ENCODE data around the gene NPEPPS.
A peak's percentile ranks its signal among the peaks of the same experiment; 100 is the strongest.

NPEPPS gene

GRCh38 chr17:47633996-47634395 is 103.1 kb downstream of the NPEPPS start:
- Mint-ChIP-seq H3K4me3 (no peak overlapping the region), H3K27me3 (no peaks in the 10 kb centered on the region), H3K27ac (no peak overlapping the region), H3K9me3 (ENCODE audit: low read depth) (no peaks in the 10 kb centered on the region), H3K4me1 (ENCODE audit: low read depth) (peaks cover 10% of the 10 kb centered on the region), H3K36me3 (peaks cover 3% of the 10 kb centered on the region)

DNA sequence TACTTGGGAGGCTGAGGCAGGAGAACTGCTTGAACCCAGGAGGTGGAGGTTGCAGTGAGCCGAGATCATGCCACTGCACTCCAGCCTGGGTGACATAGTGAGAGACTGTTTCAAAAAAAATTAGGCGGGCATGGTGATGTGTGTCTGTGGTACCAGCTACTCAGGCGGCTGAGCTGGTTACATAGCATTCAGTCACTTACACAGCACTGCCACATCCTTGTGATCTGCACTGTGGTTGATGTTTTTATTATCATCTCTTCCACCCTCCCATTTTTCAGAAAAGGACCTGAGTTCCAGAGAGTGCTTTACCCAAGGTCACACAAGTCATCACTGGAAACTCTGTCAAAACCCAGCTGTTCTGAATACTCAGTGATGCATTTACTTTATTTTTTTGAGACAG is 104.0 kb downstream of the NPEPPS start:
- Mint-ChIP-seq H3K9me3 (ENCODE audit: low read depth) (no peaks in the 10 kb centered on the region), H3K27me3 (no peaks in the 10 kb centered on the region), H3K4me1 (ENCODE audit: low read depth) (peaks cover 10% of the 10 kb centered on the region), H3K27ac (no peak overlapping the region), H3K4me3 (no peak overlapping the region), H3K36me3 (peaks cover 3% of the 10 kb centered on the region)

GRCh38 chr17:47635734-47636133 is 104.8 kb downstream of the NPEPPS start:
- H3K27me3 Mint-ChIP-seq, result no peaks in the 10 kb centered on the region
- peaks cover 10% of the 10 kb centered on the region for H3K4me1 Mint-ChIP-seq (ENCODE audit: low read depth)
- no peak overlapping the region for H3K4me3 Mint-ChIP-seq
- H3K9me3 Mint-ChIP-seq (ENCODE audit: low read depth), result no peaks in the 10 kb centered on the region
- no peak overlapping the region for H3K27ac Mint-ChIP-seq
- peaks cover 3% of the 10 kb centered on the region for H3K36me3 Mint-ChIP-seq

DNA sequence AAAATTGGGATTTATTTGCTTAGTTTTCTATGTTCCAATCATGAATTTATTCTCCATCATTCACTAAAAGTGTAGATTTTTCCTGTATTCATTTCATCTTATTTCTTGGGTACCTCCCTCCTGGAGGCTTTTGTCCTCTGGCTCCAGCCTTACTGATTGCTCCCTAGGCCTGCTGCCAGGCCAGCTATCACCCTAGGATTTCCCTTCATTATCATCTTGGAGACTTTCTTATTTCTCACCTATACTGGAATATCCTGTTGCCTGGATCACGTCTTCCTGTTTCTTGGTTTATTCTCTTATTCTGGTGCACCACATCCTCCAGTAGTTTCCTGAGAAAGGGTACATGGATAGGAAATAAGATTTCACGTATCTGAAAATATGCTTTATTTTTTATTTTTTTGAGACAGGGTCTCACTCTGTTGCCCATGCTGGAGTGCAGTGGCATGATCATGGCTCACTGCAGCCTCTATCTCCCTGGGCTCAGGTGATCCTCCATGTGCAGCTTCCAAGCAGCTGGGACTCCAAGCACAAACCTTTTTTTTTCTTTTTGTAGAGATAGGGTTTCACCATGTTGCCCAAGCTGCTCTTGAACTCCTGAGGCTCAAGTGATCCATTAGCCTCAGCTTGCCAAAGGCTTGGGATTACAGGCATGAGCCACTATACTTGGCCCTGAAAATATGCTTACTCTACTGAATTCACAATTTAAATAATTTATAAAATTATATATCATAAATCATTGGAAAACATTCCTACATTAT is 105.5 kb downstream of the NPEPPS start:
- Mint-ChIP-seq H3K27me3 (no peaks in the 10 kb centered on the region), H3K4me3 (no peak overlapping the region), H3K4me1 (ENCODE audit: low read depth) (peaks cover 10% of the 10 kb centered on the region), H3K9me3 (ENCODE audit: low read depth) (no peaks in the 10 kb centered on the region), H3K27ac (no peak overlapping the region), H3K36me3 (no peaks in the 10 kb centered on the region)

- H3K9me3 Mint-ChIP-seq (ENCODE audit: low read depth), result no peaks in the 10 kb centered on the region
- H3K36me3 Mint-ChIP-seq, result no peaks in the 10 kb centered on the region
- H3K4me1 Mint-ChIP-seq (ENCODE audit: low read depth), result peaks cover 10% of the 10 kb centered on the region
- H3K27ac Mint-ChIP-seq, result peak overlapping the region; percentile 17
- H3K27me3 Mint-ChIP-seq, result no peaks in the 10 kb centered on the region
- no peak overlapping the region for H3K4me3 Mint-ChIP-seq
Measured at GRCh38 chr17:47638903-47639302, 108.0 kb downstream of the NPEPPS start.

DNA sequence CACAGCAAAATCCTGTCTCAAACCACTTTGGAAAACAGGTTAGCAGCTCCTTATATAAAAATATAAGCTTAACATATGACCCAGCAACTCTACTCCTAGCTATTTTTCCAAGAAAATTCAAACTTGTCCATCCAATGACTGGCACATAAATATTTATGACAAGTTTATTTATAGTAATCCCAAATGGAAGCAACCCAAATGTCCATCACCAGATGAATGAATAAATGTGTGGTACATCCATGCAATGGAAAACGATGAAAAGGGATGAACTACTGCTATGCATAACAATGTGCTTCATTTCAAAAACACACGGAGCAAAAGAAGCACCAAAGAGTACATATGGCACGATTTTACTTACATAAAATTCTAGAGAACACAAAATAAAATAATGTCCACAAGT is 109.2 kb downstream of the NPEPPS start:
- Mint-ChIP-seq H3K27ac (no peak overlapping the region), H3K9me3 (ENCODE audit: low read depth) (no peaks in the 10 kb centered on the region), H3K4me3 (no peak overlapping the region), H3K27me3 (no peaks in the 10 kb centered on the region), H3K36me3 (no peaks in the 10 kb centered on the region), H3K4me1 (ENCODE audit: low read depth) (peaks cover 14% of the 10 kb centered on the region)

- no peaks in the 10 kb centered on the region for H3K27me3 Mint-ChIP-seq
- no peak overlapping the region for H3K27ac Mint-ChIP-seq
- no peak overlapping the region for H3K4me3 Mint-ChIP-seq
- H3K9me3 Mint-ChIP-seq (ENCODE audit: low read depth), result no peaks in the 10 kb centered on the region
- H3K36me3 Mint-ChIP-seq, result no peaks in the 10 kb centered on the region
- H3K4me1 Mint-ChIP-seq (ENCODE audit: low read depth), result peaks cover 11% of the 10 kb centered on the region
Measured at GRCh38 chr17:47641202-47641601, 110.3 kb downstream of the NPEPPS start.

DNA sequence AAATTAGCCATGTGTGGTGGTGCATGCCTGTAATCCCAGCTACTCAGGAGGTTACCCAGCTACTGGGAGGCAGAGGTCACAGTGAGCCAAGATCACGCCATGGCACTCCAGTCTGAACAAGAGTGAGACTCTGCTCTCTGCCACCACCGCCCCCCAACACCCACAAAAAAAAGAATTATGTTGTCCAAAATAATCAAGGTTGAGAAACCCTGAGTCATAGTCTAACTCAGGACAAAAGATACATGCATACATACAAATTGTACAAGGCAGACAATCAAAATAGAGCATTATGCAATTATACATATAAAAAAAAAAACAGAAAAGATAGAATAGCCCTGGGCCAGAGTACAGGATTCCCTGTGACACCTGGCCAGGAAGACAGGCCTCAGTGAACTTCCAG is 112.2 kb downstream of the NPEPPS start:
- Mint-ChIP-seq H3K27me3 (no peaks in the 10 kb centered on the region), H3K4me1 (ENCODE audit: low read depth) (peaks cover 15% of the 10 kb centered on the region), H3K27ac (no peak overlapping the region), H3K4me3 (no peak overlapping the region), H3K36me3 (no peaks in the 10 kb centered on the region), H3K9me3 (ENCODE audit: low read depth) (no peaks in the 10 kb centered on the region)

GRCh38 chr17:47644324-47644723 is 113.4 kb downstream of the NPEPPS start:
- H3K27ac Mint-ChIP-seq, result no peak overlapping the region
- peaks cover 22% of the 10 kb centered on the region for H3K4me1 Mint-ChIP-seq (ENCODE audit: low read depth)
- no peak overlapping the region for H3K4me3 Mint-ChIP-seq
- H3K27me3 Mint-ChIP-seq, result no peaks in the 10 kb centered on the region
- no peaks in the 10 kb centered on the region for H3K9me3 Mint-ChIP-seq (ENCODE audit: low read depth)
- H3K36me3 Mint-ChIP-seq, result no peaks in the 10 kb centered on the region

DNA sequence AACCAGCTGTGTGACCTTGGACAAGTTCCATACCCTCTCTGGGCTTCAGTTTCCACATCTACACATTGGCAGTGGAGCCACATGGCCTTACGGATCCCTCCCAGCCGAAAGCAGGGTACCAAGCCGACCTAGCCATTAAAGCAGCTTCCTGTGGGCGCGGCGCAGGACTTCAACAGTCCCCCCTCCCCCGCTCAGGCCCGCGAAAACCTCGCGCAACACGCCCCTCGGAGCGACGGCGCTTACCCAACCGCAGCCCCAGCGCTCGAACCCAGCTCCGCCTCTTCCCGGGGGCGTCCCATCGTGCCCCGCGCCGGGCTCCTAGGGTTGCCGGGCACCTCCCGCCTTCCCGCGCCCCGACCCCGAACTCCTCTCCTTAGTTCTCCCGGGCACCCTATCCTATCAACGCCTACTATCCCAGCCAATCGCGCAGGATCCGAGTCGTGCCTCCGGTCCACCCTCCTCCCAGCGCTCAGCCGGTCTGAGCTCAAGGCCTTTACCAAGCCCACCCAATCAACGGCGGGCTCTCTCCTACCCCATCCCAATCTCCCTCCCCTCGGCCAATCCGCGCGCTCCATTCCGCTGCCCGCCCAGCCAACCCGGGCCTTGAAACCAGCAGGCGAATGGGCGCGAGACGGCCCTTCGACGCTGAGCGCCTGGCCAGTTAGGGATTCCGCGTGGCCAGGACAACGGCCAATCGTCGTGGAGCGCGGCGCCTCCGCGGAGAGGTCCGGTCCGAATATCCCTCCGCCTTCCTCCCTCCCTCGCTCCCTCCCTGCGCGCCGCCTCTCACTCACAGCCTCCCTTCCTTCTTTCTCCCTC is 118.5 kb downstream of the NPEPPS start, which contains the start of gene KPNB1:
Gene KPNB1 (plus strand): TSS at position 767 of the 819 bp plus-strand sequence. CDS start 326 bp downstream, outside the sequence.
- Mint-ChIP-seq H3K4me1 (ENCODE audit: low read depth) (peaks cover 55% of the 10 kb centered on the region), H3K9me3 (ENCODE audit: low read depth) (no peaks in the 10 kb centered on the region), H3K27ac (peak within 1 kb of the TSS; percentile 99), H3K4me3 (peak within 1 kb of the TSS; percentile 99), H3K36me3 (peaks cover 22% of the 10 kb centered on the region), H3K27me3 (no peaks in the 10 kb centered on the region)

GRCh38 chr17:47649972-47650524 is 119.1 kb downstream of the NPEPPS start:
- Mint-ChIP-seq H3K36me3 (peaks cover 23% of the 10 kb centered on the region), H3K4me1 (ENCODE audit: low read depth) (peaks cover 58% of the 10 kb centered on the region), H3K4me3 (peak overlapping the region; percentile 95), H3K9me3 (ENCODE audit: low read depth) (no peaks in the 10 kb centered on the region), H3K27ac (peak overlapping the region; percentile 98), H3K27me3 (no peaks in the 10 kb centered on the region)

- peak overlapping the region; percentile 99 for H3K4me3 Mint-ChIP-seq
- H3K4me1 Mint-ChIP-seq (ENCODE audit: low read depth), result peaks cover 65% of the 10 kb centered on the region
- no peaks in the 10 kb centered on the region for H3K9me3 Mint-ChIP-seq (ENCODE audit: low read depth)
- peaks cover 27% of the 10 kb centered on the region for H3K36me3 Mint-ChIP-seq
- H3K27ac Mint-ChIP-seq, result peak overlapping the region; percentile 99
- H3K27me3 Mint-ChIP-seq, result no peaks in the 10 kb centered on the region
Measured at GRCh38 chr17:47650525-47651522, 119.9 kb downstream of the NPEPPS start.

DNA sequence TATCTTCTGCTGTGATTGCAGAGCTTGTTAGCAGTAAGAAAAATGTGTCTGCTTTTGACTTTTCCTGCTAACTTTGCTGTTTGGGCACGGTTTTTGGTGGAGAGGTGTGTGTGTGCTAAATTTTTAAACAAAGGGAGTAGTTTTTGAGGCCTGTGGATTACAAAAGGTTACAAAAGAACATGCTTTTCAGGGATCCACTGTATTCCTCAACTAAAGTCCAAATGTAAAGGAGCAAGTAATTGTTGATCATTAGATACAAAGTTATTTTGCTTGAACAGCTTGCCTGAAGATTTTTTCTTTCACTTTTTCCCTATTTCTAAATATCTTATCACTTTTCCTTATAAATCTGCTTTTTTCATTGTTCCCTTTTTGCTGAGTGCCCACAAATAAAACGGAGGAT is 120.8 kb downstream of the NPEPPS start:
- Mint-ChIP-seq H3K27ac (peak overlapping the region; percentile 99), H3K27me3 (no peaks in the 10 kb centered on the region), H3K36me3 (peaks cover 27% of the 10 kb centered on the region), H3K4me3 (peak overlapping the region; percentile 99), H3K4me1 (ENCODE audit: low read depth) (peaks cover 67% of the 10 kb centered on the region), H3K9me3 (ENCODE audit: low read depth) (no peaks in the 10 kb centered on the region)

- peaks cover 27% of the 10 kb centered on the region for H3K36me3 Mint-ChIP-seq
- H3K4me1 Mint-ChIP-seq (ENCODE audit: low read depth), result peaks cover 69% of the 10 kb centered on the region
- no peaks in the 10 kb centered on the region for H3K27me3 Mint-ChIP-seq
- H3K27ac Mint-ChIP-seq, result peak overlapping the region; percentile 86
- H3K4me3 Mint-ChIP-seq, result peak overlapping the region; percentile 99
- no peaks in the 10 kb centered on the region for H3K9me3 Mint-ChIP-seq (ENCODE audit: low read depth)
Measured at GRCh38 chr17:47652570-47652969, 121.7 kb downstream of the NPEPPS start.
